Activated T-helper 2 cell treated with anti-CD3 and anti-CD28 coated beads, Interferon-gamma antibody, Interleukin-2, Interleukin-4, amounts not matched to agents 10 μg/mL and 5 μg/mL and 100 μg/mL, durations not matched to agents 14 hours and 24 hours and 36 hours (primary cell): ENCODE results near the gene USP17L24. TPM values are rescaled to one million over a fixed set of nuclear protein-coding genes. Genes with fewer than 3 reads are reported as not detected.
"Not testable (repeated sequence)": the region's sequence is repeated elsewhere in the genome, so short reads cannot be mapped to it uniquely, and the experiment has no call there.

Experiments used
- DNase-seq: peaks from one replicate; pipeline ENCODE4 v3.0.0; 2021; ENCODE audit warnings: low spot score
- H3K27ac Mint-ChIP-seq: one replicate; pipeline ENCODE4 v1.8.0; 2021; ENCODE audit warnings: mixed read lengths
- H3K27me3 Mint-ChIP-seq: one replicate; pipeline ENCODE4 v1.8.0; 2021; ENCODE audit warnings: low read depth, mixed read lengths
- H3K36me3 Mint-ChIP-seq: one replicate; pipeline ENCODE4 v1.8.0; 2021; ENCODE audit warnings: low read depth, mixed read lengths
- H3K4me1 Mint-ChIP-seq: one replicate; pipeline ENCODE4 v1.8.0; 2021; ENCODE audit warnings: low read depth, mixed read lengths
- H3K4me3 Mint-ChIP-seq: one replicate; pipeline ENCODE4 v1.8.0; 2021; ENCODE audit warnings: low read depth, mild to moderate bottlenecking, moderate library complexity, mixed read lengths
- H3K9me3 Mint-ChIP-seq: one replicate; pipeline ENCODE4 v1.8.0; 2021; ENCODE audit warnings: mixed read lengths
- intact Hi-C: fragments of 100-400 bp; cut with micrococcal nuclease; formaldehyde crosslinking; loops from one replicate; pipeline ENCODE4 v1.15.1; 2023
- total RNA-seq: library from RNA; stranded (reverse); gene quantifications from 2 replicates; pipeline ENCODE4 v1.2.3, GENCODE V29; 2022

USP17L24 gene
- not detected in 2 replicates for total RNA-seq

- H3K4me1 Mint-ChIP-seq, intact Hi-C loops, H3K27ac Mint-ChIP-seq, H3K36me3 Mint-ChIP-seq, H3K27me3 Mint-ChIP-seq, H3K9me3 Mint-ChIP-seq, H3K4me3 Mint-ChIP-seq, DNase-seq: not testable (repeated sequence)
Measured at GRCh38 chr4:9324865-9325264, at the start of gene USP17L24. Gene USP17L24 (plus strand): TSS chr4:9325165. CDS start chr4:9325165, 0 bp downstream.

- H3K9me3 Mint-ChIP-seq, H3K36me3 Mint-ChIP-seq, H3K4me3 Mint-ChIP-seq, H3K4me1 Mint-ChIP-seq, H3K27me3 Mint-ChIP-seq, DNase-seq, intact Hi-C loops, H3K27ac Mint-ChIP-seq: not testable (repeated sequence)
Measured at GRCh38 chr4:9324191-9324590, 774 bp upstream of the USP17L24 start.

DNA sequence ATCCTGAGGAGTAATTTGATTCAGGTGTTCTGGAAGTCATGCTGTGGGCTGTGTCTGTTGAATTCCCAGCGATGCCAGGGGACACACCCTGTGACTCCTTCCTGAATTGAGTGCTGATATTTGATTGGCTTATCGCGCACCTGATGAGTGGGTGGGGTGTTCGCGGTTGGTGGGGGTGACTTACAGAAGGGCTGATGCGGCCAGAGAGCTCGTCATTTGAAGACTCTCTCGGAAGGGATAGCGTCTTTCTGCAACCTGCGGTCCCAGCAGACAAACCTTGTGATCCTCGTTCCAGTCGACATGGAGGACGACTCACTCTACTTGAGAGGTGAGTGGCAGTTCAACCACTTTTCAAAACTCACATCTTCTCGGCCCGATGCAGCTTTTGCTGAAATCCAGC lies 4.6 kb downstream of the USP17L24 start, which contains the start of gene USP17L25:
USP17L25 (plus strand) TSS at position 301 of the 400 bp plus-strand sequence; CDS start at position 301, 0 bp downstream.
- H3K27me3 Mint-ChIP-seq, DNase-seq, H3K36me3 Mint-ChIP-seq, H3K27ac Mint-ChIP-seq, H3K9me3 Mint-ChIP-seq, intact Hi-C loops, H3K4me1 Mint-ChIP-seq, H3K4me3 Mint-ChIP-seq: not testable (repeated sequence)

DNA sequence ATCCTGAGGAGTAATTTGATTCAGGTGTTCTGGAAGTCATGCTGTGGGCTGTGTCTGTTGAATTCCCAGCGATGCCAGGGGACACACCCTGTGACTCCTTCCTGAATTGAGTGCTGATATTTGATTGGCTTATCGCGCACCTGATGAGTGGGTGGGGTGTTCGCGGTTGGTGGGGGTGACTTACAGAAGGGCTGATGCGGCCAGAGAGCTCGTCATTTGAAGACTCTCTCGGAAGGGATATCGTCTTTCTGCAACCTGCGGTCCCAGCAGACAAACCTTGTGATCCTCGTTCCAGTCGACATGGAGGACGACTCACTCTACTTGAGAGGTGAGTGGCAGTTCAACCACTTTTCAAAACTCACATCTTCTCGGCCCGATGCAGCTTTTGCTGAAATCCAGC lies 9.4 kb downstream of the USP17L24 start, which contains the start of gene USP17L26:
USP17L26 (plus strand) TSS at position 301 of the 400 bp plus-strand sequence; CDS start at position 301, 0 bp downstream.
- H3K4me1 Mint-ChIP-seq, H3K27ac Mint-ChIP-seq, H3K36me3 Mint-ChIP-seq, H3K27me3 Mint-ChIP-seq, intact Hi-C loops, H3K9me3 Mint-ChIP-seq, DNase-seq, H3K4me3 Mint-ChIP-seq: not testable (repeated sequence)

- H3K27me3 Mint-ChIP-seq, H3K4me3 Mint-ChIP-seq, DNase-seq, H3K27ac Mint-ChIP-seq, H3K36me3 Mint-ChIP-seq, H3K4me1 Mint-ChIP-seq, H3K9me3 Mint-ChIP-seq, intact Hi-C loops: not testable (repeated sequence)
Measured at GRCh38 chr4:9339103-9339502, 14.1 kb downstream of the USP17L24 start, which contains the start of gene USP17L5. Gene USP17L5 (plus strand): TSS chr4:9339403. CDS start chr4:9339403, 0 bp downstream.

GRCh38 chr4:9343848-9344247 lies 18.9 kb downstream of the USP17L24 start, which contains the start of gene USP17L27:
Gene USP17L27 (plus strand): TSS chr4:9344148. CDS start chr4:9344148, 0 bp downstream.
- H3K4me1 Mint-ChIP-seq, H3K9me3 Mint-ChIP-seq, H3K27ac Mint-ChIP-seq, H3K27me3 Mint-ChIP-seq, H3K36me3 Mint-ChIP-seq, intact Hi-C loops, DNase-seq, H3K4me3 Mint-ChIP-seq: not testable (repeated sequence)

DNA sequence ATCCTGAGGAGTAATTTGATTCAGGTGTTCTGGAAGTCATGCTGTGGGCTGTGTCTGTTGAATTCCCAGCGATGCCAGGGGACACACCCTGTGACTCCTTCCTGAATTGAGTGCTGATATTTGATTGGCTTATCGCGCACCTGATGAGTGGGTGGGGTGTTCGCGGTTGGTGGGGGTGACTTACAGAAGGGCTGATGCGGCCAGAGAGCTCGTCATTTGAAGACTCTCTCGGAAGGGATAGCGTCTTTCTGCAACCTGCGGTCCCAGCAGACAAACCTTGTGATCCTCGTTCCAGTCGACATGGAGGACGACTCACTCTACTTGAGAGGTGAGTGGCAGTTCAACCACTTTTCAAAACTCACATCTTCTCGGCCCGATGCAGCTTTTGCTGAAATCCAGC lies 23.6 kb downstream of the USP17L24 start, which contains the start of gene USP17L28:
USP17L28 (plus strand) TSS at position 301 of the 400 bp plus-strand sequence; CDS start at position 301, 0 bp downstream.
- H3K27ac Mint-ChIP-seq, H3K27me3 Mint-ChIP-seq, H3K9me3 Mint-ChIP-seq, DNase-seq, intact Hi-C loops, H3K36me3 Mint-ChIP-seq, H3K4me1 Mint-ChIP-seq, H3K4me3 Mint-ChIP-seq: not testable (repeated sequence)

- H3K27ac Mint-ChIP-seq, H3K4me1 Mint-ChIP-seq, H3K4me3 Mint-ChIP-seq, H3K9me3 Mint-ChIP-seq, intact Hi-C loops, DNase-seq, H3K36me3 Mint-ChIP-seq, H3K27me3 Mint-ChIP-seq: not testable (repeated sequence)
Measured at GRCh38 chr4:9350866-9351265, 25.9 kb downstream of the USP17L24 start.

- DNase-seq, H3K4me1 Mint-ChIP-seq, H3K4me3 Mint-ChIP-seq, H3K36me3 Mint-ChIP-seq, H3K9me3 Mint-ChIP-seq, intact Hi-C loops, H3K27ac Mint-ChIP-seq, H3K27me3 Mint-ChIP-seq: not testable (repeated sequence)
Measured at GRCh38 chr4:9353338-9353737, 28.4 kb downstream of the USP17L24 start, which contains the start of gene USP17L29. Gene USP17L29 (plus strand): TSS chr4:9353638. CDS start chr4:9353638, 0 bp downstream.

DNA sequence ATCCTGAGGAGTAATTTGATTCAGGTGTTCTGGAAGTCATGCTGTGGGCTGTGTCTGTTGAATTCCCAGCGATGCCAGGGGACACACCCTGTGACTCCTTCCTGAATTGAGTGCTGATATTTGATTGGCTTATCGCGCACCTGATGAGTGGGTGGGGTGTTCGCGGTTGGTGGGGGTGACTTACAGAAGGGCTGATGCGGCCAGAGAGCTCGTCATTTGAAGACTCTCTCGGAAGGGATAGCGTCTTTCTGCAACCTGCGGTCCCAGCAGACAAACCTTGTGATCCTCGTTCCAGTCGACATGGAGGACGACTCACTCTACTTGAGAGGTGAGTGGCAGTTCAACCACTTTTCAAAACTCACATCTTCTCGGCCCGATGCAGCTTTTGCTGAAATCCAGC lies 37.9 kb downstream of the USP17L24 start, which contains the start of gene USP17L30:
USP17L30 (plus strand) TSS at position 301 of the 400 bp plus-strand sequence; CDS start at position 301, 0 bp downstream.
- H3K9me3 Mint-ChIP-seq, H3K4me1 Mint-ChIP-seq, H3K27ac Mint-ChIP-seq, H3K27me3 Mint-ChIP-seq, intact Hi-C loops, H3K36me3 Mint-ChIP-seq, H3K4me3 Mint-ChIP-seq, DNase-seq: not testable (repeated sequence)

Other genes with a start within 250 kb of the USP17L24 start
- gene FAM90A26, start 154.8 kb upstream of the USP17L24 start, total RNA-seq = not detected in 2 replicates
- not detected in 2 replicates for gene USP17L10, start 114.5 kb upstream of the USP17L24 start, total RNA-seq
- gene USP17L11, start 109.8 kb upstream of the USP17L24 start, total RNA-seq = 0.25 TPM in 1 of 2 replicates, not detected in the other
- not detected in 2 replicates for gene USP17L12, start 105.0 kb upstream of the USP17L24 start, total RNA-seq
- not detected in 2 replicates for gene USP17L13, start 100.3 kb upstream of the USP17L24 start, total RNA-seq
- not detected in 2 replicates for gene USP17L15, start 90.8 kb upstream of the USP17L24 start, total RNA-seq
- gene USP17L17, start 81.3 kb upstream of the USP17L24 start, total RNA-seq = not detected in 2 replicates
- not detected in 2 replicates for gene USP17L18, start 76.5 kb upstream of the USP17L24 start, total RNA-seq
- gene USP17L19, start 71.8 kb upstream of the USP17L24 start, total RNA-seq = not detected in 2 replicates
- gene USP17L20, start 67.0 kb upstream of the USP17L24 start, total RNA-seq = not detected in 2 replicates
- gene USP17L21, start 62.3 kb upstream of the USP17L24 start, total RNA-seq = not detected in 2 replicates
- not detected in 2 replicates for gene USP17L22, start 57.5 kb upstream of the USP17L24 start, total RNA-seq
- gene USP17L25, start 4.7 kb downstream of the USP17L24 start, total RNA-seq = not detected in 2 replicates
- not detected in 2 replicates for gene USP17L26, start 9.5 kb downstream of the USP17L24 start, total RNA-seq
- not detected in 2 replicates for gene USP17L5, start 14.2 kb downstream of the USP17L24 start, total RNA-seq
- not detected in 2 replicates for gene USP17L27, start 19.0 kb downstream of the USP17L24 start, total RNA-seq
- gene USP17L28, start 23.7 kb downstream of the USP17L24 start, total RNA-seq = not detected in 2 replicates
- not detected in 2 replicates for gene USP17L29, start 28.5 kb downstream of the USP17L24 start, total RNA-seq
- not detected in 2 replicates for gene USP17L30, start 38.0 kb downstream of the USP17L24 start, total RNA-seq
- gene DEFB131A, start 119.2 kb downstream of the USP17L24 start, total RNA-seq = not detected in 2 replicates